HG02885 (cell line): ENCODE data around the gene TAOK1.

Experiments
- ATAC-seq: cut with Tn5 transposase; IDR thresholded peaks from one replicate; pipeline ENCODE4 v1.9.1; 2021; ENCODE audit warnings: mild to moderate bottlenecking; ENCODE audit not compliant: unreplicated experiment, poor library complexity

Gene TAOK1

DNA sequence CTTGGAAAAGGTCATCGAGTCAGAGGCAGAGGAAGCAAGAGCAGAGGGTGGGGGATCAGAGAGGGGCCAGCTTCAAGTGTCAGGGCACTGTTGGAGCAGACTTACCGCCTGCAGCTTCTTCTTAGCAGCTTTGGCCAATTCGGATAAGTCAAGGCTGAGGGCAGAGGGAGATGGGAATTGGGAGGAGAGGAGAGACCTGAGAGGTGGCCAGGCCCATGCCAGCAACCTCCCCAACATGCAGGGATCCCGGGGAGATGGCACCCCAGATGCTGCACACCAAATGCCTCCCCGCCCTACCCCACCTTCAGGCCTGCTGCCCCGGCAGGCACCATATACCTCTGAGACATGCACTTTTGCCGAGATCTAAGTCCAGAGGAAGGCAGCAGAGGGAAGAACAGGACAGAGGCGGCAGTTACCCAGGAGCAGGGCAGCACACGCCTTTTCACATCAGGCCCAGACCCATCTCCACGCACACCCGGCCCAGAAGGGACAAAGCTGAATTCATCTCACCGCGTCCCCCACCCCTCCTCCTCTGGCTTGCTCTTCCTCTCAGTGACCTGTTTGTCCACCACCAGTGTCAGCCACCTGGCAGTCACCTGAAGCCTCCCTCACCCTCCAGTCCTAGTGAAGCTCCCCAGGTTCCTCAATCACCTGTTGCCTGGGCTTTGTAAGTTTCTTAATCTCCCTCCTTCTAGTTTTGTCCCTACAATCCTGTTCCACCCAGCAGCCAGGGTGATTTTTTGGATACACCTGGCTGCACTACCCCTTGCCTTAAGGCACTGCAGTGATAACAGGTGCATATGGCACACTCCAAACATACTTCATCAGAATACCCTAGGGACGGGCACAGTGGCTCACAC lies 188.7 kb downstream of the TAOK1 start:
- ATAC-seq = no peak

DNA sequence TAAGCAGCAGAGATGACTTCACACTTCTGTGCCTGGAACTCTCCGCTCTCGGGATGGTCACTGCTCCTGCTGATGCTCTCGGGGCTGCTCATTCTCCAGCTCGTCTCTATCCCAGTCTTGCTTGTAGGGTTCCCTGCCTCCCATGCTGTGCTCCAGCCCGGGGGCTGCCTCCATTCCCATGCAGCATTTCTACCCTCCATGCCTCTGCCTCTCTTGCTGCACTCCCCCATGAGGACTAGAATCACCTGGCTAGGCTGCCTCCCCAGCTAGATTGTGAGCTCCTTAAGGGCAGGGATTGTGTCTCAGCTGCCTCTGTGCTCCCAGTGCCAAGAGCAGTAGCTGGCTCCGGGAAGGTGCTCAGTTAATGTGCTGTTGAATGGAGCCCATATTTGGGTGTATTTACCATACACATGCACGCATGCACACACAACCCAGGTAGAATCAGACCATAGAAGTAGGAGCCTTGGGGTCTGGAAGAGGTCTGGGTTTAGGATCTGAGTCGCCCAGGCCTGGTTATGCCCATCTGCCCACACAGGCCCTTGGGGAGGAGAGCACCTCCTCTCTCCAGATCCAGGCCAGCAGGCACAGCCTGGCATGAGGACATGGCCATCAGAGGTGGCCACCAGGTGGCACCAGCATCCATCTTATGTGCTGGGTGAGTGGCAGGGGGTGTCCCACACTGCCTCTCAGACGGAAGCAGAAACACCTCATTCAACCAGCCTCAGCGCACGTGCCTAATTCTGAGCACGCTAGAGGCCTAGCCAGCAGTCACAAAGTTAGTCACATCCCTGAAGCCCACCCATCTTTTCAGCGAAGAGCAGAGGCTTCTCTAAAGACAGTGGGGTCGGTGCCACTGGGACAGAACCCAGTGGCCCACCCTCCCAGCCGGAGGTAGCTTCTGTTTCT lies 190.0 kb downstream of the TAOK1 start:
- ATAC-seq = peak; percentile 80

DNA sequence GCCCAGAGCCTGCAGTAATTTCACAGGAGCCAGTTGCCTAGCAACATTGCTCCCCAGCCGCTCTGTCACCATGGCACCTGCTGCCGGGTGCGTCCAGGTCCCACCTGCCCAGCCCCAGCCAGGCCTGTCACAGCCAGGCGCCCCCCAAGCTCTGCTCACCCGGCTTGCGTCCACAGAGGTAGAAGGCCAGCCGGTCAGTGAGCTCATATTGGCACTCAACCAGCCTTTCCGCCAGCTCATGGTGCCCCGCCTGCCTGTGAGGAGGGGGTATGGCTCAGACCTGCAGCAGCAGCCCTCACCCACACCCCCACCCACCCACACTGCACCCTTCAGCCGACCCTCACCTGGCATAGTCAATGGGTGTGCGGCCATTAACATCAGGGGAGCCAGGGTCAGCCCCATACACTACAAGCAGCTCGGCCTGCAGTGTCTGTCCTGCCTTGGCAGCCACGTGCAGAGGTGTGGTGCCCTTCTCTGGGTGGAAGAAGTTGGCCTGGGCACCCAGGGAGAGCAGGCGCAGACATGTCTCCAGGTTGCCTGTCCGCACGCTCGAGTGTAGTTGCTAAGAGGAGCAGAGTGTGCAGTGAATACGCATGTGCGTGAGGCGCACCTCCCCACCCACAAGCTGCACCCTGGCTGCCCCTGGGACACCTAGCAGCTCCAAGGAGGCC lies 191.6 kb downstream of the TAOK1 start:
- no peak for ATAC-seq

GRCh38 chr17:29582254-29582765 lies 192.1 kb downstream of the TAOK1 start:
- no peak for ATAC-seq

DNA sequence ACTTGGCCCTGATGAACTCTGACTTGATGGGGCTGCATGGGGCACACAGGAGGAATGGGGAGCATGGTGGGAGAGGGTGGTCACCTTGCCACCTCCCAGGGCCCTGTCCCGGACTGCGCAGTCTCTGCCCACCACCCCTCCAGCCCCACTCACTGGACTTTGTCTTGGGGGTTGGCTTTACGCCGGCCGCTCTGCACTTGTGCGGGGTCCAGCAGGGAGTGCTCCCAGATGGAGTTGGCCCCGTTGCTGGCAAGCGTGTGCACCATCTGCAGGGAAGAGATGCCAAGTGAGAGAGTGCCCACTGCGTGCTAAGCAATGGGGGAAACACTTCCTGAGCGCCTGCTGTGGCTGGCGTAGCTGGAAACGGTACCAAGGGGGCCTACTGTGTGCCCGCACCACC lies 192.6 kb downstream of the TAOK1 start:
- ATAC-seq = no peak

DNA sequence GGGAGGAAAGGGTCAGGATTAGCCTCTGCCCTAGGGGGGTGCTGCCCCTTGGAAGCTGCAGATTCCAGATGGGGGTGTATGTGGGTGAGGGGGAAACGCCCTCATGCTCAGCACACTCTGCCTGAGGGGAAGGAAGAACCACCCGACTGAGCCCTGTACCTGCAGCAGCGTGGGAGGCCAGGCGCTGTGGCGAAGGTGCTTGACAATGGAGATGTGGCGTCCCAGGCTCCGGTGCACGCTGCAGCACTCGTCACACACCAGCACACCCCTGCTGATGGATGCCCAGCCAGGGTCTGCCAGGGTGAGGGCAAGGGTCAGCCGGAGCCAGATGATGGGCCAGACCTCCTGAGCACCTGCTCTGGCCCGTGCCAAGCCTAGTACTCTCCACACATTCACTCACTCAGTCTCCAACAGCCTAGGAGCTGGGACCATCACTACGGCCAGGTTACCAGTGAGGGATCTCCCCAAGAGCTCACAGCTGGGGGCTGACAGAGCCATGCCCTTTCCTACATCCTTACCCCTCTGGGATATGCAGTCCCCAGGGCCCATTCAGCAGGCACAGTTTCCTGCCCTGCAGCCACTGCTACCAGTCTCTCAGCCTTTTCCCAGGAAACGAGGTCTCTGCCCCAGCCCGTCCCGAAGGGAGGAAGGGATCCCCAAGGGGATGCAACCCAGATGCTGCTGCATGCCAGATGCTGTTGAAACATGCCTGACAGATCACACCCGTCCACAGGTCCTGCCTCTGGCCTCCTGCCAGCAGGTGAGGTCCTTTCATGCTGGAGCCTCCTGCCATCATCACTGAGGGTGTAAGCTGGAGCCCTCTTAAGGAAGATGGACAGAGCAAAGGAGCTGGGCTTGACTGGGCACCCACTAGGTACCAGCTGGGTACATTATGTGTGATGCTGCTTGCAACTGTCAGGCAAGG lies 193.4 kb downstream of the TAOK1 start:
- ATAC-seq = no peak

GRCh38 chr17:29584452-29585079 lies 194.4 kb downstream of the TAOK1 start:
- ATAC-seq = no peak

GRCh38 chr17:29585080-29585751 lies 195.1 kb downstream of the TAOK1 start:
- no peak for ATAC-seq

GRCh38 chr17:29586676-29587469 lies 196.7 kb downstream of the TAOK1 start:
- ATAC-seq = no peak

DNA sequence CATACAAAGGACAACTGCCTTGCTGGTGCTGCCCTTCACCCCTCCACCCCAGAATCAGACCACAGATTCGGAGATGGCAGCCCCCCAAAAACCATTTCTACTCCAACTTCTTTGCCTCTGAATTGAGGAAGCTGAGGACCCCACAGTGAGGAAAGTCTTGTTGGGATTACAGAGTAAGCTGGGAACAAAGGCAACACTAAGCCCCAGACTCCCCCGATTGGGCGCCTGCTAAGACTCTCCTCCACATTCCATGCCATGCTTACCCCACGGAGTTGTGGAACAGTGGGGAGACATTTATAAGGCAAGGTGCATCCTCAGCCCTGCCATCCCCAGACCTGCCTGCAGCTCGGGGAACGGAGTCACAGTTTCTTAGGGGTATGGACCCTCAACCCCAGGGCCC lies 197.4 kb downstream of the TAOK1 start:
- ATAC-seq = no peak

DNA sequence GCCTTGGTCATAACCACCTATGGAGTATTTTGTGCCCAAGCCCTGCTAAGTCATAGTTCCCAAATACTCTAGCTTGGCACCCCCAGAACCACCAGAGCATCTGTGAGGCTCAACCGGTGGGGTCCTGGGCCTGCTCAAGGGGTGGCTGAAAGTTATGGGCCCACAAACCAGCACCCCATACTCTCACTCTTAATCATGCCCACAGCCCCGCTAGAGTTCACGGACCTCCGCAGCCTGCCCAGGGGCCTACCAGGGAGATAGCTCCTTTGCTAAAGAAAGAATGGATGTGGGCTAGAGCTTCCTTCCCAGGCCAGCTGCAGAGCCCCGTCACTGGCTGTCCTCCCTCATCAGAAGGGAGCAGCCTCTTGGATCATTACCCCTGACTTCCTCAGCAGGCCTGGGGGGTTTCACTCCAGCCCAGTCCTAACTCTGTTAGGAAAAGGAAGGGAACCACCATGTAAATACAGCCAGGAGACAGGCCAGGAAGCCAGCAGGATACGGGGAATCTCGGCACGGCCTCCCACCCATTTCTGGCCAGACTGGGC lies 197.9 kb downstream of the TAOK1 start:
- no peak for ATAC-seq

GRCh38 chr17:29588562-29589411 lies 198.6 kb downstream of the TAOK1 start:
- ATAC-seq = peak; percentile 17

DNA sequence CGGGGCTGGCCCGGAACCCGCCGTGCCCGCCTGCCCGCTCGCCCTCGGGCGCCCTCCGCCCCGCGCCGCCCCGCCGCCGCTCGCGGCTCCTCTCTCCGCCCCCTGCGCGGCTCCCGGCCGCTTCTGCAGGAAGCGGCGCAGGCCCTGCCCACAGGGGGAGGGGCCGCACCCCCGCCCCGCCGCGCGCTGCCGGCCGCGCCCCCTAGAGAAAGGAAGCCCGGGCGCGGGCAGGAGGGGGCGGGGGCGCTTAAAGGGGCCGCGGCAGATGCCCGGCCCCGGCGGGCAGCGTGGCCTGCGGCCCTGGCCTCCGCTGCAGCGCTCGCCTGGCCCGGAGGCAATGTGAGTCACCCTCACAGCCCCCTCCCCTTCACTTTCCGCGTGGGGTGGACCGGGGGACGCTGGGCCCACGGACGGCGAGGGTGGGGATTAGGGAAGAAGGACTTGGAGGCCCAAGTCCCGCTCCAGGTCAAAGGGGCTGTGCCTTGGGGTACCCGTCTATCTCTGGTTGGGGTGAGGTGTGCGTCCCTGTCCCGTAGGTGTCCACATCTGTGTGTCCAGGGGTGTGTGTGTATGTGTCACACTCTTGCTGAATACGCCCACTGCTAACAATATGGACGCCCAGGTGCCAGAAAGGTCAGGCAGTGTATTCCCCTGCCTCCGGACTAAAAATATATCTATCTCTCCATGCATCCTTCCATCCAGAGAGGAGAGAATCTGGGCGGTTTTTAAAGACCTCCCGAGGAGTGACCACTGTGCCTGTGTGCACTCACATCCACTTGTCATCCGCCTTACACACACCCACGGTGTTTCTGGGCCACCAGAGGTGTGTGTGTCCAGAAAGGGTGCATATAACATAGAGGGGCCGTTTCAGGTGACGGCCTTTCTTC lies 199.6 kb downstream of the TAOK1 start, which contains the start of gene GIT1:
Gene GIT1, minus strand, starts transcription at position 125 of the 887 bp plus-strand sequence. CDS start 270 bp downstream, outside the sequence.
- ATAC-seq = peak; percentile 69

GRCh38 chr17:29590411-29591145 lies 200.4 kb downstream of the TAOK1 start:
- no peak for ATAC-seq
